Ovary (tissue), 9 donors: ENCODE results near the gene NOXA1. TPM values are rescaled to one million over a fixed set of nuclear protein-coding genes. Genes with fewer than 3 reads are reported as not detected.

ENCODE experiments used
- DNase-seq, 5 donors: peaks; one replicate each; pipeline ENCODE4 v3.0.0-alpha.2; 2019 to 2020
- H3K27ac ChIP-seq, 2 donors: fragments of 200-600 bp; one replicate each; pipeline versions ENCODE4 v1.5.1 to v1.8.0; 2019 to 2022
- H3K27me3 ChIP-seq: fragments of 200-600 bp; one replicate; pipeline ENCODE4 v1.8.0; 2022
- H3K36me3 ChIP-seq: fragments of 200-600 bp; sonication (generic); one replicate; pipeline ENCODE4 v1.5.1; 2019
- H3K4me1 ChIP-seq: one replicate; pipeline ENCODE4 v1.8.1; 2013; ENCODE audit warnings: mild to moderate bottlenecking, moderate library complexity; ENCODE audit not compliant: insufficient read depth
- H3K4me3 ChIP-seq: fragments of 200-600 bp; sonication (generic); one replicate; pipeline ENCODE4 v1.5.1; 2017
- H3K9me3 ChIP-seq, 2 donors: fragments of 200-600 bp in 1 of 2; sonication (generic) in 1 of 2; one replicate each; pipeline versions ENCODE4 v1.5.1 to v1.8.1; 2013 to 2019; ENCODE audit warnings: mild to moderate bottlenecking in 1 of 2, moderate library complexity in 1 of 2
- CTCF ChIP-seq, 3 donors: fragments of 450-650 bp in 2 of 3; fragments of 200-600 bp in 1 of 3; IDR thresholded peaks; one replicate each; pipeline versions ENCODE4 v1.5.1 to v1.8.0; 2016 to 2022; ENCODE audit warnings: antibody characterized with exemption in 3 of 3, mild to moderate bottlenecking in 1 of 3
- EP300 ChIP-seq: sonication (generic); formaldehyde crosslinking; IDR thresholded peaks from one replicate; pipeline ENCODE4 v1.6.1; 2017; ENCODE audit warnings: antibody characterized with exemption
- POLR2A ChIP-seq: fragments of 450-650 bp; IDR thresholded peaks from one replicate; pipeline ENCODE4 v1.6.1; 2017; ENCODE audit warnings: antibody characterized with exemption, mild to moderate bottlenecking, moderate library complexity
- whole genome bisulfite sequencing, 3 donors: extraction: QIAGEN DNeasy Blood & Tissue Kit in 1 of 3; methylation state at CpG; one replicate each; pipeline versions ENCODE4 v1.1.5 to v1.1.7; 2013 to 2017; 5-methylcytosine and 5-hydroxymethylcytosine counted together
- intact Hi-C, 4 donors: fragments of 100-400 bp; cut with DNase I; formaldehyde crosslinking; loops; one replicate each; pipeline versions ENCODE4 v1.11.0 to v1.15.1; 2022 to 2023
- polyA plus RNA-seq, 2 donors: library from polyadenylated mRNA; stranded (reverse); fragments of 200-250 nt in 1 of 2; fragments of 350-450 nt in 1 of 2; fragmentation: Illumina TruSeq in 1 of 2; extraction: RNeasy Lipid Tissue Mini Kit (QIAGEN cat#74804) in 1 of 2; gene quantifications; one replicate each; pipeline ENCODE4 v1.2.3, GENCODE V29; 2013 to 2014
- total RNA-seq, 7 donors: library from RNA; depleted of rRNA in 2 of 7; stranded (reverse); fragments of >200 nt in 2 of 7; fragmentation: NEBNext Ultra II Directional in 3 of 7; extraction: Animal tissue kit (Norgen Biotek cat#: 25700) in 3 of 7; gene quantifications; one replicate each; pipeline versions ENCODE4 v1.1.0 to v1.2.4, GENCODE V29; 2016 to 2023
- donor health status: DM: no; HTN: no; CAD: no; lungs with moderate emphysema.
- donor health status: DM: no; HTN: no; CAD: no.
- donor health status: Bipolar disorder and iron deficiency.
- donor health status: DM: yes; HTN: yes; CAD: no.
- donor health status: DM: no; HTN: no; CAD: no.
- donor health status: DM: yes; HTN: yes; CAD: no.

Gene NOXA1
- total and polyA plus RNA-seq, 9 donors = 7.1 to 18.5 (median 12.1) TPM; not detected in 1

DNA sequence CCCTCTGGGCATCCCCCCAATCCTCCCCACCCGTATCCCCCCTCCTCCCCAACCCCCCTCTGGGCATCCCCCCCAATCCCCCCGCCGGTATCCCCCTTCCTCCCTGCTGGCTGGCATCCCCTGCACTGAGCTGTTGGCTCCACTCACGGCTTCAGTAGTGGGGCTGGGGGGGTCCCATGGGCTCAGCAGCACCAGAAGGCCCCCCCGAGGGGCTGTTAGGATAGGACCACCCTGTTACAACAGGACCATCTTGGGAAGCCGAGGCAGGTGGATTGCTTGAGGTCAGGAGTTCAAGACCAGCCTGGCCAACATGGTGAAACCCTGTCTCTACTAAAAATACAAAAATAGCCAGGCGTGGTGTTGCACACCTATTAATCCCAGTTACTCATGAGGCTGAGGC, 42.6 kb upstream of the NOXA1 start:
- intact Hi-C loops = no loop called here
- H3K9me3 ChIP-seq = no peaks in the 10 kb centered on the region
- H3K4me3 ChIP-seq = no peak overlapping the region
- peak in 4 of 5 donors; percentile 8 to 19 (median 16) for DNase-seq
- WGBS, 3 donors = 83 to 95% (median 93%) methylated on average over 4 to 7 of the region's 7 CpGs
- no peak for TF ChIP-seq CTCF (IDR thresholded peaks at IDR 0.05)
- no peak for TF ChIP-seq POLR2A
- TF ChIP-seq EP300 = no peak
- no peak overlapping the region for H3K27ac ChIP-seq
- no peaks in the 10 kb centered on the region for H3K4me1 ChIP-seq
- H3K27me3 ChIP-seq = no peaks in the 10 kb centered on the region
- no peaks in the 10 kb centered on the region for H3K36me3 ChIP-seq

- 90 to 92% (median 91%) methylated on average over 53 of the region's 53 CpGs for WGBS, 3 donors
- intact Hi-C loops = no loop called here
- TF ChIP-seq EP300 (no peak), POLR2A (no peak), CTCF (IDR thresholded peaks at IDR 0.05) (no peak)
These were observed 41.4 kb upstream of the NOXA1 start for GRCh38 chr9:137381501-137382443.

GRCh38 chr9:137382444-137383080, 40.6 kb upstream of the NOXA1 start:
- intact Hi-C loops = no loop called here
- H3K4me3 ChIP-seq = no peak overlapping the region
- H3K4me1 ChIP-seq = no peaks in the 10 kb centered on the region
- H3K9me3 ChIP-seq = no peaks in the 10 kb centered on the region
- TF ChIP-seq CTCF (IDR thresholded peaks at IDR 0.05) = no peak
- no peak for TF ChIP-seq EP300
- TF ChIP-seq POLR2A = no peak
- H3K27me3 ChIP-seq = no peaks in the 10 kb centered on the region
- H3K27ac ChIP-seq = no peak overlapping the region
- WGBS, 3 donors = 85 to 88% (median 87%) methylated on average over 21 to 25 of the region's 25 CpGs
- H3K36me3 ChIP-seq = no peaks in the 10 kb centered on the region
- peak in 3 of 5 donors; percentile 15 to 33 (median 19) for DNase-seq

More at GRCh38 chr9:137381501-137382443, 41.4 kb upstream of the NOXA1 start:
- Histone ChIP-seq H3K27ac (no peak overlapping the region), H3K36me3 (no peaks in the 10 kb centered on the region), H3K4me1 (no peaks in the 10 kb centered on the region), H3K9me3 (no peaks in the 10 kb centered on the region), H3K4me3 (no peak overlapping the region), H3K27me3 (no peaks in the 10 kb centered on the region)
- DNase-seq = peak in 4 of 5 donors; percentile 14 to 25 (median 18)

DNA sequence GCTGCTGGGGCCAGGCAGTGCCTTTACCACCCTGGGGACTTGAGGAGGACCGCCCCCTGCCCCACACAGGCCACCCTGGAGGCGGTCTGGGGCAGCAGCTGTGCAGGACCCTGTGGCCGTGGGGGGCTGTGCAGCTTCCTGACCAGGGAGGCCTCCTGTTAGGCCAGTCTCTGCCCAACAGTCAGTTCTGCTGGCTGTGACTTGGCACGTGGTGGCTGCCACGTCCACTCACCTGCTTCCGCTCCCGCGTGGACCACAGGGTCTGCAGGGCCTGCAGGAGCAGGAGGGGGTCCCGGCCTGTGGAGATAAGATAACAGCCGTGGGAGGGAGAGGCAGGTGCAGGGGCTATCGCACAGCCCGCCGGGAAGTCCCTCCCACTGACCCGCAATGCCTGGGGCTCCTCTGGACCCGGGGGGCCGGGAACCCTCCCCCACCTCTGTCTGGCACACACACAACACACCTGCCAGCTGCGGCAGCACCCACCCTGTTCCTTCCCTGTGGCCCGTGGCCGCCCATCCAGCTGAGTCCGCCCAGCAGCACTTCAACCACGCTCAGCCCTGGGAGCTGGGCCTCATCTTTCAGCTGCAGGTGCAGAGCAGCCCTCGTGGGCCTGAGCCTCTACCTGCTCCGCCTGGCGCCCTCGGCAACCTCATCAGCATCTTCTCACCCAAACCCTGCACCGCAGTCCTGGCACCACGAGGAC, 40.0 kb upstream of the NOXA1 start:
- 67 to 77% (median 74%) methylated on average over 26 to 27 of the region's 27 CpGs for WGBS, 3 donors
- DNase-seq = peak in 4 of 5 donors; percentile 12 to 25 (median 16)
- H3K9me3 ChIP-seq = no peaks in the 10 kb centered on the region
- no peaks in the 10 kb centered on the region for H3K4me1 ChIP-seq
- no peak overlapping the region for H3K4me3 ChIP-seq
- H3K27ac ChIP-seq = no peak overlapping the region
- H3K36me3 ChIP-seq = no peaks in the 10 kb centered on the region
- intact Hi-C loops = no loop called here
- H3K27me3 ChIP-seq = no peaks in the 10 kb centered on the region
- no peak for TF ChIP-seq POLR2A
- TF ChIP-seq CTCF (IDR thresholded peaks at IDR 0.05) = no peak
- no peak for TF ChIP-seq EP300
